Activated CD4-positive, alpha-beta T cell treated with anti-CD3 and anti-CD28 coated beads, Interleukin-2, amount 50 U/mL, for 4 hours (primary cell): ENCODE results near the gene CD164L2.
"Not testable (repeated sequence)": the region's sequence is repeated elsewhere in the genome, so short reads cannot be mapped to it uniquely, and the experiment has no call there.

Experiments
- DNase-seq, 2 experiments: peaks; one replicate each; pipeline ENCODE4 v3.0.0-alpha.2; 2020

CD164L2 gene

GRCh38 chr1:27403931-27404330 lies 20.8 kb upstream of the CD164L2 start:
- DNase-seq: no peak

GRCh38 chr1:27403065-27403726 lies 20.1 kb upstream of the CD164L2 start:
- no peak for DNase-seq

- DNase-seq: no peak
Observed at GRCh38 chr1:27402349-27402754, 19.2 kb upstream of the CD164L2 start.

- DNase-seq: no peak
Observed at GRCh38 chr1:27400963-27401341, 17.8 kb upstream of the CD164L2 start.

GRCh38 chr1:27400082-27400962 lies 17.2 kb upstream of the CD164L2 start:
- DNase-seq: no peak

GRCh38 chr1:27399251-27400025 lies 16.3 kb upstream of the CD164L2 start:
- DNase-seq: no peak

GRCh38 chr1:27398405-27399149 lies 15.4 kb upstream of the CD164L2 start:
- DNase-seq: no peak

GRCh38 chr1:27397749-27398148 lies 14.6 kb upstream of the CD164L2 start:
- no peak for DNase-seq

GRCh38 chr1:27397110-27397509 lies 14.0 kb upstream of the CD164L2 start:
- no peak for DNase-seq

GRCh38 chr1:27395441-27396195 lies 12.5 kb upstream of the CD164L2 start:
- peak; percentile 75 to 77 for DNase-seq

GRCh38 chr1:27394925-27395324 lies 11.8 kb upstream of the CD164L2 start:
- DNase-seq: no peak

GRCh38 chr1:27394282-27394658 lies 11.1 kb upstream of the CD164L2 start:
- no peak for DNase-seq

- DNase-seq: no peak
Observed at GRCh38 chr1:27393641-27394281, 10.6 kb upstream of the CD164L2 start.

- no peak for DNase-seq
Observed at GRCh38 chr1:27392778-27393635, 9.9 kb upstream of the CD164L2 start.

- DNase-seq: peak; percentile 91 to 92
Observed at GRCh38 chr1:27392096-27392777, 9.1 kb upstream of the CD164L2 start, which contains the start of gene GPR3. Gene GPR3 (plus strand): TSS chr1:27392622. CDS start chr1:27393799, 1,177 bp downstream.

- DNase-seq: peak in 1 of 2 experiments; percentile 14
Observed at GRCh38 chr1:27391511-27392095, 8.5 kb upstream of the CD164L2 start.

- peak; percentile 71 to 78 for DNase-seq
Observed at GRCh38 chr1:27388337-27389005, 5.3 kb upstream of the CD164L2 start.

GRCh38 chr1:27384797-27385196 lies 1.7 kb upstream of the CD164L2 start:
- not testable (repeated sequence) for DNase-seq

- no peak for DNase-seq
Observed at GRCh38 chr1:27383661-27384060, 528 bp upstream of the CD164L2 start.
